ENCODE measurements around the gene DND1.
"Not testable (repeated sequence)": the region's sequence is repeated elsewhere in the genome, so short reads cannot be mapped to it uniquely, and the experiment has no call there.

DND1 gene

GRCh38 chr5:140673187-140673976, at the start of gene DND1:
Gene DND1, minus strand, starts transcription at chr5:140673576. Its CDS starts 34 bp downstream, at chr5:140673542.
- peak; percentile 10 for DNase-seq

GRCh38 chr5:140721395-140721794, 48.0 kb upstream of the DND1 start:
- DNase-seq, result not testable (repeated sequence)

- DNase-seq, result not testable (repeated sequence)
These were observed 47.4 kb upstream of the DND1 start for GRCh38 chr5:140720738-140721137.

- no peak for DNase-seq
These were observed 44.9 kb upstream of the DND1 start for GRCh38 chr5:140718266-140718592.

GRCh38 chr5:140716238-140716637, 42.9 kb upstream of the DND1 start:
- DNase-seq, result not testable (repeated sequence)

GRCh38 chr5:140713562-140714094, 40.3 kb upstream of the DND1 start:
- no peak for DNase-seq

- DNase-seq, result no peak
These were observed 38.4 kb upstream of the DND1 start for GRCh38 chr5:140711794-140712193.

- peak; percentile 92 for DNase-seq
These were observed 37.6 kb upstream of the DND1 start for GRCh38 chr5:140710899-140711552.

- not testable (repeated sequence) for DNase-seq
These were observed 35.4 kb upstream of the DND1 start for GRCh38 chr5:140708787-140709186.

- DNase-seq, result no peak
These were observed 34.4 kb upstream of the DND1 start for GRCh38 chr5:140707812-140708211.

GRCh38 chr5:140700177-140701144, 27.1 kb upstream of the DND1 start, which contains the start of gene ZMAT2:
Gene ZMAT2, plus strand, starts transcription at chr5:140700447. Its CDS starts 14 bp downstream, at chr5:140700461.
- peak; percentile 94 for DNase-seq

GRCh38 chr5:140696891-140697492, 23.6 kb upstream of the DND1 start:
- no peak for DNase-seq

GRCh38 chr5:140694276-140694675, 20.9 kb upstream of the DND1 start:
- DNase-seq, result no peak

GRCh38 chr5:140690941-140691924, 17.9 kb upstream of the DND1 start, which contains the start of the genes HARS1 and HARS2:
Gene HARS1, minus strand, starts transcription at chr5:140691370. Its CDS starts 66 bp downstream, at chr5:140691304.
Gene HARS2, plus strand, starts transcription at chr5:140691455. Its CDS starts 194 bp downstream, at chr5:140691649.
- peak; percentile 91 for DNase-seq

GRCh38 chr5:140690376-140690932, 17.1 kb upstream of the DND1 start:
- DNase-seq, result no peak

GRCh38 chr5:140678993-140679392, 5.6 kb upstream of the DND1 start:
- no peak for DNase-seq

- no peak for DNase-seq
These were observed 4.6 kb upstream of the DND1 start for GRCh38 chr5:140677947-140678346.

- DNase-seq, result no peak
These were observed 1.3 kb upstream of the DND1 start for GRCh38 chr5:140674629-140675028.

- DNase-seq, result no peak
These were observed 835 bp upstream of the DND1 start for GRCh38 chr5:140674211-140674610.

- DNase-seq, result peak; percentile 40
These were observed 755 bp downstream of the DND1 start for GRCh38 chr5:140672455-140673186.

All from stimulated activated CD4-positive, alpha-beta T cell treated with anti-CD3 and anti-CD28 coated beads, Interleukin-15, amount 100 ng/mL, for 24 hours (primary cell).